GM12873 (cell line): ENCODE data around the gene ELMO1.

Experiments
- CTCF ChIP-seq: IDR thresholded peaks from 2 replicates; pipeline ENCODE4 v1.5.1; 2012; ENCODE audit warnings: low read depth, mild to moderate bottlenecking, moderate library complexity, low read length, control low read depth; ENCODE audit not compliant: insufficient read depth; ENCODE audit errors: missing control alignments

The ELMO1 gene

GRCh38 chr7:37269711-37270508 lies 178.8 kb downstream of the ELMO1 start:
- TF ChIP-seq CTCF: no peak

- no peak for TF ChIP-seq CTCF
These were observed 181.4 kb downstream of the ELMO1 start for GRCh38 chr7:37267251-37267650.

- TF ChIP-seq CTCF: no peak
These were observed 182.8 kb downstream of the ELMO1 start for GRCh38 chr7:37265876-37266275.

- no peak for TF ChIP-seq CTCF
These were observed 183.7 kb downstream of the ELMO1 start for GRCh38 chr7:37265006-37265405.

GRCh38 chr7:37262181-37262580 lies 186.5 kb downstream of the ELMO1 start:
- TF ChIP-seq CTCF: no peak

GRCh38 chr7:37259319-37259821 lies 189.3 kb downstream of the ELMO1 start:
- TF ChIP-seq CTCF: no peak

GRCh38 chr7:37256631-37257030 lies 192.0 kb downstream of the ELMO1 start:
- TF ChIP-seq CTCF: no peak
